ENCODE data around the gene TOP3A.

Gene TOP3A

DNA sequence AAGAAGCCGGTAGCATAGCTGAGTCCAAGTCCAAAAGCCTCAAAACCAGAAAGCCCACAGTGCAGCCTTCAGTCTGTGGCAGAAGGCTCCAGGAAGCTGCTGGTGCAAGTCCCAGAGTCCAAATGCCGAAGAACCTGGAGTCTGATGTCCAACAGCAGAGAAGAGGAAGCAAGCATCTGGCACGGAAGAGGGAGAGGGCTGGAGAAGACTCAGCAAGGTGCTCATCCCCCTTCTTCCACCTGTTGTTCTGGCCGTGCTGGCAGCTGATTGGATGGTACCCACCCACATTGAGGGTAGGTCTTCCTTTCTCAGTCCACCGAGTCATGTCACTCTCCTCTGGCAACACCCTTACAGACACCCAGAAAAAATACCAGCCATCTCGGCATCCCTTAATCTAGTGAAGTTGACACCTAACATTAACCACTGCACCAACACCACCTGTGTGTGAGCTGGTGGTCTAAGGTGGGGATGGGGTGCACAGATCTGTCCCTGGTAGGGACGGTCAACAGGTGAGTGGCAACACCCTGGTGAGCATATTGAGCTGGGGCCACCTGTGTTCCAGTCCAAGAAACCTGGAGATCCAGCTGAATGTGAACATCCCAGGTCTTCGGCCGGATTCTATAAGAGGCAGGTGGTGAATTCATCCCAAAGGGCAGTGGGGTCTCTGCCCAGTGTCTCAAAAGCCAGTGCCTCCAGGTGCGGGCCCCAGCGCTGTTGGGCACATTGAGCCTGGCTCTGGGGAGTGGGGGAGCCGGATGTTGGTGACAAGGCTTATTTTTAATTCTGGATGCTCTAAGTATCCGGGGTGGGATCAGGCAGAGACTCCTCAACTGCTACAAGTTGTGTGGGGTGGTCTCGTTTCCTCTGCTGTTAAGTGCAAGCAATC, 44.5 kb downstream of the TOP3A start:
- no peak for DNase-seq

DNA sequence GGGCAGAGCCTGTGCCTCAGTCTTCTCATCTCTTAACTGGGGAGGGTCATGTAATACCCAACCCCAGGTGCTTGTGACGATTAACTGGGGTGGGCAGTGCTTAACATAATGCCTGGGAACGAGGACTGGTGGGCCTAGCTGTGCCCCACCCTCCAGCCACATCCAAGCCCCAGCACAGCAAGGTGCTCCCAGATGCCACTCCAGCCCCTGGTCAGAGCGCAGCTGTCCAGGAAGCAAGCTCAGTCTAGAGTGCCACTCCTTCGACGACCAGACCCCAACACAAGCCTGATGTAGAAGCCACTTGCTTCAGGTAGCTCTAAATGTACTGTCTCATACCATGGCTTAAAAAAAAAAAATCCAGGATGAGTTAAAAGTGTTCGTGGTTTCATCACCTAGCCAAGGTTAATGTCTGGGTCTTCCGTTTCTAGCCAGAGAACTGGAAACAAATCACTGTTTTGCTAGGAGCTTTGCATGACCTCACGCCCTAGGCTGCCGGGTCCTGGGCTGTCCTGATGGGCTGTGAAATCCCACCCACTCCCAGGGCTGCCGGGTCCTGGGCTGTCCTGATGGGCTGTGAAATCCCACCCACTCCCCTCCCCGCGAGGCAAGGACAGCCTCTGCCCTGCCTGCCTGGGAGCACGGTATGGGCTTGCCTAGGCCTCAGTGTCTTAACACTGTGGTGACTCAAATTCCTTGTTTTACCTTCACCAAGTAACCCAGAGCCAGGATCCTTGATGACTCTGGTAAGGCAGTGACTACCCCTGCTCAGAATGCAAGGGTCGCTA, 46.7 kb downstream of the TOP3A start:
- no peak for DNase-seq

DNA sequence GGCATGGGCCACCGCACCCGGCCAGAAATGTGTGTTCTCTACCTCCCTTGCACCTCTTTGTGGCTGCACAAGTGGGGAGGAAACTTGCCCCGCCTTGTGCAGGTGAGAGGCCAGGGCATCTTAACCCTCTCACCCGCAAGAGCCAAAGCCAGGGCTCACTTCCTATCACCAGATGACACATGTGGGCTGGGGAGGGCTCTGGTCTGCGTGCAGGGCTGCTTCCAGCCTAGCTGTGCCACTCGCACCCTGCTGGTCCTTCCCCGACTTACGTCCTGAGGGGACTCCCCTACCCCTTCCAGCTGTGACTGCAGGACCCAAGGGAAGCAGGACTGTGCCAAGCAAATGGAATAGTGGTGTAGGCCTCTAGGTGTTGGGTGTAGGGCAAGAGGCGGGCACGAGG, 47.4 kb downstream of the TOP3A start:
- DNase-seq, result no peak

DNA sequence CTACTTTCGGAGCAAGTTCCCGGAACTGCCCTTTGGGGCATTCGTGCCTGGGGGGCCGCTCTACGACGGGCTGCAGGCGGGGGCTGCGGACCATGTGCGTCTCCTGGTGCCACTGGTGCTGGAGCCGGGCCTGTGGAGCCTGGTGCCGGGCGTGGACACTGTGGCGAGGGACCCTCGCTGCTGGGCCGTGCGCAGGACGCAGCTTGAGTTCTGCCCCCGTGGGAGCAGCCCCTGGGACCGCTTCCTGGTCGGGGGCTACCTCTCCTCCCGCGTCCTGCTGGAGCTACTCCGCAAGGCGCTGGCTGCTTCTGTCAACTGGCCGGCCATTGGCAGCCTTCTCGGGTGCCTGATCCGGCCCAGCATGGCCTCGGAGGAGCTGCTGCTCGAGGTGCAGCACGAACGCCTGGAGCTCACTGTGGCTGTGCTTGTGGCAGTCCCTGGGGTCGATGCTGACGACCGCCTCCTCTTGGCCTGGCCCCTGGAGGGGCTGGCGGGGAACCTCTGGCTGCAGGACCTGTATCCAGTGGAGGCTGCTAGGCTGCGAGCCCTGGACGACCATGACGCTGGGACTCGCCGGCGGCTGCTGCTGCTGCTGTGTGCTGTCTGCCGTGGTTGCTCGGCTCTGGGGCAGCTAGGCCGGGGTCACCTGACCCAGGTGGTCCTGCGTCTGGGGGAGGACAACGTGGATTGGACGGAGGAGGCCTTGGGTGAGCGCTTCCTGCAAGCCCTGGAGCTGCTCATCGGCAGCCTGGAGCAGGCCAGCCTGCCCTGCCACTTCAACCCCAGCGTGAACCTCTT, 50.7 kb downstream of the TOP3A start:
- DNase-seq, result no peak

DNA sequence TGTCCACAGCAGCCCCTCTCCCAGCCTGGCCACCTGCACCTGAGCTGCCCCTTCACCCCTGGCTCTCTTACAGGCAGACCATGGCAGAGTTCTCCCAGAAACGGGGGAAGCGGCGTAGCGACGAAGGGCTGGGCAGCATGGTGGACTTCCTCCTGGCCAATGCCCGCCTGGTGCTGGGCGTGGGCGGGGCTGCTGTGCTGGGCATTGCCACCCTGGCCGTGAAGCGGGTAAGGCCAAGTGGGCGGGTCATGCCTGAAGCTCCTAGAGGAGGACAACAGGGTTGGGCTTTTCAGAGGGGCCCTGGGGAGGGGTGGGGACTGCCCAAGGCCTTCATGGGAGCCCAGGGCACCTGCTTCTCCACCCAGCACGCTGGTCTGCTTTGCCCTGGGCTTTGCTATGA, 52.2 kb downstream of the TOP3A start:
- DNase-seq, result no peak

DNA sequence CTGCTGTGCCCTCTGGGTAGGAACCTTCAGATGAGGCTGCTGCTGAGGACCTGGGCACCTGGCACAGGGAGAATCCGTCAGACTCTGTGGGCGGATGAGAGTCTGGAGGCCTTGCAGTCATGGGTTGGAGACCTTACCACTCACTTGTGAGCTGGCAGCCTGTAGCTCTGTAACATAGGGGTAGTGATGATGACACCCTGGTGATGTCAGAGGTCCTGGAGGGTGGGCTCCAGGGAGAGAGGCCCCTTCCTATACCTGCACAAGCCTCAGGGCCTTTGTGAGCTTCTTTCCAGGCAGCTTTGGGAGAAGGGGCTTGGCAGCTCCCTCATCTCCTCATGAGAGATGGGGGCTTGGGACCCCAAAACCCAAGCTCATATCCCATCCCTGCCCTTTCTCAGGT, 52.7 kb downstream of the TOP3A start:
- no peak for DNase-seq

DNA sequence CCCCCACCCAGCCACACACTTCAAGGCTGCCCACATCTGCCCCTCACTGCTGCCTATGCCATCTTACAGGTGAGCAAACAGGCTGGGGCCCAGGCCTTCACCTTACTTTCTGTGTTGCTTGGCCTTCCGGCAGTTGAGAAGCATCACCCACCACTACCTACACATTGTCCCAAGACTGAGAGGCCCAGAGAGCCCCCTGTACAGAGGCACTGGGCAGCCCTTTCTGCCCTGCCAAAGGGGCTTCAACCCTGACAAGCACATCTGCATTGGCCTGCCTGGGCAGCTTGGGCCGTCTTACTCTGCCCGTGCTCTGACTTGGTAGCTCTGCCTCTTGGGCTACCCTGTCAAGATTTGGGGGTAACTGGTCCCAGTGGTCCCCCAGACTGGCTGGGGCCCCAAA, 53.1 kb downstream of the TOP3A start:
- no peak for DNase-seq

DNA sequence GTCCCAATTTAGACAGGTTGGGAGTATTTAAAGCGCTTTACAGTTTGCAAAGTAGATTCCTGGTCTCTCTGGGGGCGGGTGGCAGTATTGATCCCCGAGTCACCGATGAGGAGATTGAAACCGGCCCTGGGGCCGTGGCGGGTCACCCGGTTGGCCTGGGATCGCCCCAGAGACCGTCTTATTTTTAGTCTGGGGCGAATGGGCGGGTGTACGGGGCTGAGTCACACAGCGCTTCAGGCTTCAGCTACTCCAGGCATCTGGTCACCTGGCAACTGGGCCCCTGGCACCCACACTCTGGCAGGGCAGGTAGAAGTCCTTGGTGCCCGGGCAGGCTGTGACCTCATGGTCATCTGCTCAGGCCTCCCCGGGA, 53.7 kb downstream of the TOP3A start:
- peak; percentile 18 for DNase-seq

DNA sequence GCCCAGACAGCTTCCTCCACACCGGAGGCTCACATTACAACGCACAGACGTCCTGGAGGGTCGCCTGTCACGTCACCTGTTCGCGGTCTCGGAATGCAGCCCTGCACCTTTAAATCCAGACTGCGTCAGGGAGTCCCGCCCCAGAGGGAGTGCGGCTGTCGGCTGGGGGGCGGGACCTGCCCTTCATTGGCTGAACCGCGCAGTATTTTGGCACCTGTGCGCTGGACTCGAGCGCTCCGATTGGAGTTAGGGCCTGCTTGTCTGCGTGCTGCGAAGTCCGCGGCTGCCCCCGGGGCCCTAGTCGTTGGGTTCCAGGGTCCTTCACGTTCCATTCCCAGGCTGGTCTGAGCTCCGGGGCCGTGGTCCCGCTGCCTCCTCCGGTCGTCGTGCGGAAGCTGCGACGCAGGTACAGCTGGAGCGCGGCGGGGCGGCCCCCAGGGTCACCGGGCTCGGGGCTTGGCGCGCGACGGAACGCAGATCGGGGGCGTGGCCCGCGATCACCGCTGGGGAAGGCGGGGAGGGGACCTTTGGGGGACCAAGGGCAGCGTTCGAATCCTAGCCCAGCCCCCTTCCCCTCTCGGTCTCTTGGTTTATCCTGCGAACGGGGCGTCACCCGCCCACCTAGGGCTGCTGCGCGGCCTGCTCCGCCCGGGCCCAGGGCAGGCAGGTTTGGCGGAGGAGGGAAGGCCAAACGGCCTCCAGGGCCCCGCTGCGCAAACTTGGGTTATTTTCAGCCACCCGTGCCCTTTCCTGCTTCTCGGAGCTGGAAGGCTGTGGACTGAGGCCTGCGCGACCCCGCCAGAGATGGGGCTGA, 54.3 kb downstream of the TOP3A start, which contains the start of gene MIEF2:
Gene MIEF2 (plus strand): TSS at position 331 of the 814 bp plus-strand sequence. CDS start 2,059 bp downstream, outside the sequence.
- DNase-seq, result peak; percentile 91

DNA sequence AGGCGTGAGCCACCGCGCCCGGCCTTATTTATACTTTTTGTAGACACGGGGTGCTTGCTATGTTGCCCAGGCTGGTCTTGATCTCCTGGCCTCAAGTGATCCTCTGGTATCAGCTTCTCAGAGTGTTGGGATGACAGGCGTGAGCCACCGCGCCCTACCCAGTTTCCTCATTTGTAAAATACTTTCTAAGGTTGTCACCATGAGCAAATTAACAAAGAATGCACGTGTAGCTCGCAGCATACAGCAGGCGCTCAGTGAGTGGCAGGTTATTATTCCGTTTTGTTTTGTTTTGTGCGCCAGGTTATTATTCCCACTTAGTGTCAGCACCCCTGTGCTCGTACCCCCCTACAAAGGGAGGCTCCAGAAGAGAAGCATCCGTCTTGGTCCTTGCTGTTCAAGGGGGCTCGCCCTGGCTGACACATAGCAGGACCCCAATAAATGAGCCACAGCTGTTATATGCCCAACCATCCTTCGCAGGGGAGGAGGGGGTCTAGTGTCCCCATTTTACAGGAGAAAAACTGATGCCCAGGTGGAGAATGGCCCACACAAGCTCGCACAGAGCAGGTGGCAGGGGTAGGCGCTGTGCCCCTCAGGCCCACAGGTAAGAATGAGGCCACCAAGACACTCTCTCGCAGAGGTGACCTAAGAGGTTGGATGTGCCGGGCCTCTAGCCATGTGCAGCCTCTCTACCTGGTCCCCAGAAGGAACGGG, 55.0 kb downstream of the TOP3A start:
- no peak for DNase-seq

DNA sequence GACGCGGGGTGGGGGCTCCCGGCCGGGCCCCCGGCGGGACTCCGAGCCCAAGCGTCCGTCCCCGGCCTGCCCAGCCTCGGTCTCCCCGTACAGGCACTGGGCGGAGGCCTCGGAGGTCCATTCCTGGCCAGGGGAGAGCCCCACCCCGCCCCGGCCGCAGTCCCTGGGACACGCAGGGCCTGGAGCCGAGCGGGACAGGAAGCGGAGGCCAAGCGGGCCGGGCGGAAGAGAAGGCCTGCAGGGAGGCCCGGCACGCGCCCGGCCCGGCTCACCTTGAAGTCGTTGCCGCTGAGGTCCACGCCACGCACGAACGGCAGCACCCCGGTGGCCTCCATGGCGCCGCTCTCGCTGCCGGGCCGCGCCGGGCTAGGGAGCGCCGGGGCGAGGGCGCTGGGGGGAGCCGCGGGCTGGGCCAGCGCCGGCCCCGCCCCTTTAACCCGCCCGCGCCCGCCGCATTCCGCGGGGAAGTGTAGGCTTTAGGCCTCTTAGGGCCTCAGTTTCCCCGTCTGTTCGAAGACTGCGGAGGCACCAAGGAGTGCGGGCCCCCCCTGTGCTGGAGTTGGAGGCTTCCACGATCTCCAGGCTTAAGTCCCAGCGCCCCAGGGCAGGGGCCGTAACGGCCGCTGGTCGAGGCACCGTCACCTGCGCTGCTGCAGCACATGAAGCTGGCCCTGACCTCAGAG, 56.3 kb downstream of the TOP3A start, which contains the start of gene FLII:
Gene FLII (minus strand): TSS at position 383 of the 683 bp plus-strand sequence. CDS start 48 bp downstream, at position 335.
- DNase-seq, result peak; percentile 53

DNA sequence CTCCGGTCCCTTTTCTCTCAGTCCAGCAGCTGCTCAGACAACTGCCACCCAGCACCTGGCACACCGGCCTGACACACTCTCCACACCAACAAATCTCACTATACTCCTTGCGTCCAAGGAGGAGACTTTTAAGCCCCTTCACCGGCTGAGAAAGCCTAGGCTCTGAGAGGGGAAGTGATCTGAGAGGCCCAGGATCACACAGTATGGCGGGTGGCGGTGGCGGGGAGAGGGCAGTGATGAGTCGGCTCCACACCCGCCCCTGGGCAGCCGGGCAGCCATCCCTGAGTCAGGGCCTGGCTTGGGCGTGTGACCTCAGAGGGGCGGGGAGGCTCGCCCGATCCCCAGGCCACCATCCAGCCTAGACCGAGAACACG, 56.8 kb downstream of the TOP3A start:
- peak; percentile 33 for DNase-seq

DNA sequence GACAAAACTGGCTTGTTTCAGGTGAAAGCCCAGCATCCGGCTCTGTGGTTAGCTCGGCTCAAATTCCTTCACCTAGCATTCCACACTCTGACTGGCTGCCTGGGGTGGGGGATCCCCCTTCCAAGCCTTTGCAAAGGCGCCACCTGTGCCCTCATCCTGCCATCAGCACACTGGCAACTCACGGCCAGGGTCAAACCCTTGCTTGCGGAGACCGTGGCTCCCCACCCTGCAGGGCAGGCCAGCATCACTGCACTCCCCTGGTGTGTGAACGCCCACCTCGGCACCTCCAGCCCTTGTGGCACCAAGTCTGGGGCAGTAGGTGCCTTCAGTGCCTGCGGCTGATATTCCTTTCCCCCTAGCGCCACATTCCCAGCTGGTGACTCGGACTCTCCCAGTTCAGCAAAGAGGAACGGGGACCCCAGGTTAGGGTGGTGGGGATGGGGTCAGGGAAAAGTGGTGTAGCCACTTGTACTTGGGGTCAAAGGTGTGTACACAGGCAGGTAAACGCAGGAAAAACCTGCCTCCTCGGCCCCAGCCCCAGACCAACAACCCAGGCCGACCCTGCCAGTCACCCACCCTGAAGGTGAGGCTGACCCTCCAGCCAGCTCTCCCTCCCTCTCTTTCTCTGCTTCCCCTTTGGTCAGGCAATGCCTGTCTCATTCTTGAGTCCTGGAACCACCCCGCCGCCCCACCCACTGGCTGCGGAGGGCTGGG, 57.4 kb downstream of the TOP3A start:
- DNase-seq, result no peak

DNA sequence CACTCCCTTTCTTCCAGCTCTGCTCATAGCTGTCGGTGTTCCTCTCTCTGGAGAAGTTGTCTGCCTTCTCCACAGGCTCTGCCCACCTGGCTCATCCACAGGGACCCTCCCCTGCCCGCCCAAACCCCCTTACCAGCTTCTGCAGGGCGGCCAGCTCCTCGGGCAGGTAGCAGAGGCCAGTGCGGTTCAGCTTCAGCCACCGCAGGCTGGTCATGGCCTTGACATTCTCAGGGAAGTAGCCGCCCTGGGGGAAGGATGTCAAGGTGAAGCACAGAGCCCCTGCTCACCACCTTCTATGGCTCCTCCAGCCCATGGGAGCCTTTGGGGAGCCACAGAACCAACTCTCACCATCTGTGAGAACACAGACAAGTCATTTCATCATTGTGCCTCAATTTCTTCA, 58.0 kb downstream of the TOP3A start:
- no peak for DNase-seq

DNA sequence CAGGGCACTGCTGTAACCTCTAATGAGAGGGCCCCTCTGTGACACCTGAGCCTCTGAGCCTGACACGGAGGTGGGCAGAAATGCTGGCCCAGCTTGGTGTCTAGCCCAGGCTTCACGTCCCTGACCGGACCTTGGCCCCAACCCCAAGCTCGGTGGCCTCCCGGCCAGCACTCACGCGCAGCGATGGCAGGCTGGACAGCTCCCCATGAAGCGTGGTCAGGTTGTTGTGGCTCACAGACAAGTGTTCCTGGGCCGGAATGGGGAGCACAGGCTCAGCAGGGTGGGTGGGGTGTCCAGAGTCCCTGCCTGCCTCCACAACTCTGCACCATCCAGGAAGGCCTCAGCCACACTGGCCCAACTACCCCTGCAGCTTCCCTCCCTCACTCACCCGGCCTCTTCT, 58.4 kb downstream of the TOP3A start:
- no peak for DNase-seq

DNA sequence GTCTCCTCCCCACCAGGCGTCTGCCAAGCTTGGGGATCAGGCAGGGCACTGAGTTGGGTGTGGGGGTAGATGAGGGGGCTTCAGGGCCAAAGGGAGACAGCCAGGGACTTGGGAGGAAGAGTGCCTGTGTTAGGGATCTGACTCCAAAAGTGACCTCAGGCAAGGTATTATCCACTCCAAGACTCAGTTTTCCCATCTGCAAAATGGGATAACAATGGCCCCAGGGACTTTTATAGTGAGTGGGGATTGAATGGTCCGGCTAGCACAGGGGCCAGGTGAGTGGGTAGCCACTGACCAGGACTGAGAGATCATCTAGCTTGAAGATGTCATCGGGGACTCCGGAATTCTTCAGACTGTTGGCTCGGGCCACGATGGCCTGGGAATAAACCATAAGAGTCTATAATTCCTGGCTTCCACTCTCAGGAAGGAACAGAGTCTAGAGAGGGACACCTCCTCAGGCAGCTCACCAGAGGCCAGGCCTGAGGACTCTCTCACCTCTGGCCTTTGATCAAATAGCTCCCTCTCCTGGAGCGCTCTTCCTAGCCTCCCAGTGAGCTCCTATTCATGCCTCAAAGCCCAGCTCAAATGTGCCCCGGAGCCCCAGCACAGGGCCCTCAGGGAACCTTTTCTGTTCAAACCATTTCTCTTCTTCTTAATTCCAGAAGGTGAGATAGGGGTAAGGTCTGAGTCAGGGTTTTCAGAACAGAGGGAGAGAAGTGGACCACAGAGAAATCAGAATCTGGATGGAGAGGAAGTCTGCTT, 59.7 kb downstream of the TOP3A start:
- DNase-seq, result no peak

DNA sequence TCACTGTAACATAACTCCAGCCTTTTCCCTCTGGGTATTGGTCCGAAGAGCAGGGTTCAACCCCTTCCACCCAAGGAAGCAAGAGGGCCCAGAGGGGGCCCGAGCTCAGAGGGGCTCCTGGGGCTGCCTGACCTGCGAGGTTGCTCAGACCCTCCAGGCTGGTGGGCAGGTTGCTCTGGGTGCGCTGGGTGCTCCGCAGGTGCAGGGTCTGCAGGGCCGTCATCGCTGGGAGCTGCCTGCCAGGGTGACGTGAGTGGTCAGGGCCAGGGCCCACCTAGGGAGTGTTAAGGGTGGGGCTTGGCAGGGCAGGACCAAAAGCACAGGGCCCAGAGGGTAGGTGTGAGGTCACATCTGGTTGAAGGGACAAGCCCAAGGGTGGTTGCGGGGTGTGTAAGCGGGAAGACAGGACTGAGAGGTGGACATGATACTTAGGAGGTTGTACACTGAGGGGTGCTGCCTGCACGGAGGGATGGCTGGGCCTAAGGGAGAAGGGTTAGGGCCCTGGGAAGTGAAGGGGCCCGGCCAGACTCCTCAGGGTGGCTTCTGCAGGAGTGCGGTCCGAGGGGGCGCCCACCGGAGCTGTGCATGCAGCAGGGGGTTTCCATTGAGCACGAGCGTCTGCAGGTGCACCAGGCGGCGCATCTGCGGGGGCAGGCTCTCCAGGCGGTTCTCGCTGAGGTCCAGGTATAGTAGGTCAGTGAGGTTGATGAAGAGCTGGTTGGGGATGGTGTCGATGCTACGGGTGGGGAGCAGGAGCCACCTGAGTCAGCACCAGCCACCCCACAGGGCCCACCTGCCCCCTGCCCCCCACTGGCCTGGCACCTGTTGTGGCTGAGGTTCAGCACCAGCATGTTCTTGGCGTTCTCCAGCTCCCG, 60.6 kb downstream of the TOP3A start:
- DNase-seq, result no peak

DNA sequence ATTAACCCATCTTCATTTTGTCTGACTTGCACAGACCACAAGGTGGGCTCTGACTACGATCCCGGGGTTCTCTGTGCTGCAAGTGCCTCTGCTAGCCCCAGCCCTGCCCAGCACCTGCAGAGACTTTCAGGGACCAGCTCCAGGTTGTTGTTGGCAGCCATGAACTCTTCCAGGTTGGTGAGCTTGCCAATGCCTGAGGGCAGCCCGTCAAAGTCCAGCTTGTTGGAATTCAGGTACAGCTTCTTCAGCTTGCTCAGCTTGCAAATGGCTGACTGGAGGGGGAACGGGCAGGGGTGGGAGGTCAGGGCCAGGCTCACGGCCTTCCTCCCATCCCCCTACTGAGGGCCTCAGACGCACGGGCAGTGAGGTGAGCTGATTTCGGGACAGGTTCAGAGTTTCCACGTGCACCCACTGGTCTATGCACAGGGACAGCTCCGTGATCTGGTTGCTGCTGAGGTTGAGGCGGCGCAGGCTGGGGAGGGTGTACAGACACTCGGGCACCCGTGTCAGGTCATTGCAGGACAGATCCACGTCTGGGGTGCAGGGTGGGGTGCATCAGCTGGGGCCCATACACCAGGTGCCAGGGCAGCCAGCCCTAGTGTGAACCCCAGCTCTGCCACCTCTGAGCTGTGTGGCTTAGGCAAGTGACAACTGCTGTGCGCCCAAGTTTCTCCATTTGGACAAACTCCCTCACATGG, 61.5 kb downstream of the TOP3A start:
- DNase-seq, result no peak
